Breast epithelium (tissue), 4 donors: ENCODE results near the gene AHDC1. TPM values are rescaled to one million over a fixed set of nuclear protein-coding genes. Genes with fewer than 3 reads are reported as not detected.
"Not testable (repeated sequence)": the region's sequence is repeated elsewhere in the genome, so short reads cannot be mapped to it uniquely, and the experiment has no call there.

Source experiments
- DNase-seq, 2 donors: peaks; one replicate each; pipeline ENCODE4 v3.0.0-alpha.2; 2019; ENCODE audit warnings: low spot score in 2 of 2
- H3K27ac ChIP-seq, 2 donors: fragments of 200-600 bp; sonication (generic) in 1 of 2; one replicate each; pipeline ENCODE4 v1.5.1; 2016 to 2019; ENCODE audit warnings: mild to moderate bottlenecking in 1 of 2
- H3K27me3 ChIP-seq, 2 donors: fragments of 200-600 bp; sonication (generic) in 1 of 2; one replicate each; pipeline versions ENCODE4 v1.5.1 to v1.6.0; 2017 to 2019; ENCODE audit warnings: control low read depth in 1 of 2, mild to moderate bottlenecking in 1 of 2
- H3K36me3 ChIP-seq: fragments of 200-600 bp; one replicate; pipeline ENCODE4 v1.5.1; 2019
- H3K4me1 ChIP-seq, 2 donors: fragments of 200-600 bp; sonication (generic); one replicate each; pipeline ENCODE4 v1.5.1; 2016 to 2019; ENCODE audit warnings: control low read depth in 1 of 2
- H3K4me3 ChIP-seq, 3 donors: fragments of 200-600 bp; sonication (generic); 1 replicate in 2 of 3; 2 replicates in 1 of 3; pipeline ENCODE4 v1.5.1; 2016 to 2019; ENCODE audit warnings: mild to moderate bottlenecking in 3 of 3, moderate library complexity in 2 of 3
- H3K9me3 ChIP-seq, 2 donors: fragments of 200-600 bp; sonication (generic) in 1 of 2; one replicate each; pipeline ENCODE4 v1.5.1; 2016 to 2019; ENCODE audit warnings: control low read depth in 1 of 2
- POLR2A ChIP-seq: fragments of 450-650 bp; IDR thresholded peaks from one replicate; pipeline ENCODE4 v1.6.1; 2016; ENCODE audit warnings: antibody characterized with exemption, mild to moderate bottlenecking, moderate library complexity
- POLR2AphosphoS5 ChIP-seq, 3 donors: sonication (generic); formaldehyde crosslinking; IDR thresholded peaks; one replicate each; pipeline ENCODE4 v1.6.1; 2017; ENCODE audit warnings: antibody characterized with exemption in 3 of 3
- intact Hi-C: fragments of 100-400 bp; cut with DNase I; formaldehyde crosslinking; loops from one replicate; pipeline ENCODE4 v1.15.1; 2023; ENCODE audit warnings: low total_unique reads
- total RNA-seq, 3 donors: library from RNA; depleted of rRNA; stranded (reverse); fragments of >200 nt; gene quantifications; one replicate each; pipeline ENCODE4 v1.1.0, GENCODE V29; 2016
- TF ChIP-seq, protein P1 (sequence below), 3 donors: fragments of 450-650 bp; IDR thresholded peaks; one replicate each; pipeline ENCODE4 v1.5.1; 2016 to 2017; ENCODE audit warnings: antibody characterized with exemption in 3 of 3, mild to moderate bottlenecking in 3 of 3, moderate library complexity in 3 of 3

Gene AHDC1
- total RNA-seq, 3 donors from 2014 or later = 10.7 to 17.1 (median 15.4) TPM

DNA sequence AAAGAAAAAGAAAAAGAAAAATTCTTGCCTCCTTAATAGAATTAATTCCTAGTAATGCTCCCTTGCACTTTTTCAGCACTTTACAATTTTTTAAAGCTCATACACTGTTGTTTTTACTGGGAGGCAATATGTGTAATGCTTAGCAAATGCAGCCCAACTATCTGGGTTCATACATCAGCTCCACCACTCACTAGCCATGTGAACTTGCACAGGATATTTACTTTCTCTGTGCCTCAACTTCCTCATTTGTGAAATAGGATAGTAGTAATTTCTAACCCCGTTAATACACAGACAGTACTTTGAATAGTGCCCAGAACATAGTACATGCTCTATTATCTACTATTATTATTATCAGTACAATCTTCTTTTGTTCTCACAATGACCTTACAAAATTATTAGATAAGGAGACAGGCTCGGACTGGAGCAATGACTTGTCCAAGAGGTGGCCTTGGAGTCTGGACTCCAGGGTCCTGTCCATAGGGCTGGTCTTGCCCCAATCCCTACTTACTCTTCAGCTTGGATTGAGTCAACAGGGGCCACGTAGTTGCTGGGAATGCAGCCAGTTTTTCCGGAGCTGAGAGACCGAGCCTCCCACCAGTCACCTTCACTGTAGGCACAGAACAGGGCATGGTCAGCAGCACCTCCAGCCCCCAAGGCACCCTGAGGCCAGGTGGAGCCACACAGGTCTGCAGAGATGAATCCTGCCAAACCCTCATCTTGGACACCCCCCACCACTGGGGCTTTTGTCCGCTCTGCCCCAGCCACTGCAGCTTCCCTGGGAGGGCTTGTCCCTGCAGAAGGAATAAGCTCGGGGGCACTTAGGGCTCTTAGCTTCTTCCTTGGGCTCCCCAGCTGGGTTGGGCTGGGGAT, 17.3 kb upstream of the AHDC1 start:
- H3K36me3 ChIP-seq = no peaks in the 10 kb centered on the region
- no peaks in the 10 kb centered on the region for H3K27me3 ChIP-seq
- intact Hi-C loops = no loop called here
- DNase-seq = no peak
- H3K9me3 ChIP-seq = no peaks in the 10 kb centered on the region
- H3K4me1 ChIP-seq = no peaks in the 10 kb centered on the region
- TF ChIP-seq POLR2A (no peak), POLR2AphosphoS5 (IDR thresholded peaks at IDR 0.05) (no peak)
- TF ChIP-seq, protein P1, sequence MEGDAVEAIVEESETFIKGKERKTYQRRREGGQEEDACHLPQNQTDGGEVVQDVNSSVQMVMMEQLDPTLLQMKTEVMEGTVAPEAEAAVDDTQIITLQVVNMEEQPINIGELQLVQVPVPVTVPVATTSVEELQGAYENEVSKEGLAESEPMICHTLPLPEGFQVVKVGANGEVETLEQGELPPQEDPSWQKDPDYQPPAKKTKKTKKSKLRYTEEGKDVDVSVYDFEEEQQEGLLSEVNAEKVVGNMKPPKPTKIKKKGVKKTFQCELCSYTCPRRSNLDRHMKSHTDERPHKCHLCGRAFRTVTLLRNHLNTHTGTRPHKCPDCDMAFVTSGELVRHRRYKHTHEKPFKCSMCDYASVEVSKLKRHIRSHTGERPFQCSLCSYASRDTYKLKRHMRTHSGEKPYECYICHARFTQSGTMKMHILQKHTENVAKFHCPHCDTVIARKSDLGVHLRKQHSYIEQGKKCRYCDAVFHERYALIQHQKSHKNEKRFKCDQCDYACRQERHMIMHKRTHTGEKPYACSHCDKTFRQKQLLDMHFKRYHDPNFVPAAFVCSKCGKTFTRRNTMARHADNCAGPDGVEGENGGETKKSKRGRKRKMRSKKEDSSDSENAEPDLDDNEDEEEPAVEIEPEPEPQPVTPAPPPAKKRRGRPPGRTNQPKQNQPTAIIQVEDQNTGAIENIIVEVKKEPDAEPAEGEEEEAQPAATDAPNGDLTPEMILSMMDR (IDR thresholded peaks at IDR 0.05) = no peak
- H3K27ac ChIP-seq = no peak overlapping the region
- no peak overlapping the region for H3K4me3 ChIP-seq

DNA sequence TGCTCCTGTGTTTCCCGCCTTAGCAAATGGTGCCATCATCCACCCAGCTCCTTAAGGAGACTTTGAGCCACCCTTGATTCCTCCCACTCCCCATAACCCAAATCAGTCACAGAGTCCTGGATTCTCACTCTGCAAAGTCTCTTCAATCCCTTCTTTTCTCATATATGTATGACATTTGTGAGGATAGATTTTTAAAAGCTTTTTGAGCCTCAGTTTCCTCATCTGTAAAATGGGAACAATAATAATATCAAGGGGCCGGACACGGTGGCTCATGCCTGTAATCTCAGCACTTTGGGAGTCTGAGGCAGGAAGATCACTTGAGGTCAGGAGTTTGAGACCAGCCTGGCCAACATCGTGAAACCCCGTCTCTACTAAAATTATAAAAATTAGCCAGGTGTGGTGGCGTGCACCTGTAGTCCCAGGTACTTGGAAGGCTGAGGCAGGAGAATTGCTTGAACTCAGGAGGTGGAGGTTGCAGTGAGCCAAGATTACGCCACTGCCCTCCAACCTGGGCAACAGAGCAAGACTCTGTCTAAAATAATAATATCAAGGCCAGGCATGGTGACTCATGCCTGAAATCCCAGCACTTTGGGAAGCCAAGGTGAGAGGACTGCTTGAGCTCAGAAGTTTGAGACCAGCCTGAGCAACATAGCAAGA, 16.0 kb upstream of the AHDC1 start:
- H3K36me3 ChIP-seq, H3K4me3 ChIP-seq, DNase-seq, H3K4me1 ChIP-seq, H3K27ac ChIP-seq, H3K9me3 ChIP-seq, intact Hi-C loops, H3K27me3 ChIP-seq: not testable (repeated sequence)

DNA sequence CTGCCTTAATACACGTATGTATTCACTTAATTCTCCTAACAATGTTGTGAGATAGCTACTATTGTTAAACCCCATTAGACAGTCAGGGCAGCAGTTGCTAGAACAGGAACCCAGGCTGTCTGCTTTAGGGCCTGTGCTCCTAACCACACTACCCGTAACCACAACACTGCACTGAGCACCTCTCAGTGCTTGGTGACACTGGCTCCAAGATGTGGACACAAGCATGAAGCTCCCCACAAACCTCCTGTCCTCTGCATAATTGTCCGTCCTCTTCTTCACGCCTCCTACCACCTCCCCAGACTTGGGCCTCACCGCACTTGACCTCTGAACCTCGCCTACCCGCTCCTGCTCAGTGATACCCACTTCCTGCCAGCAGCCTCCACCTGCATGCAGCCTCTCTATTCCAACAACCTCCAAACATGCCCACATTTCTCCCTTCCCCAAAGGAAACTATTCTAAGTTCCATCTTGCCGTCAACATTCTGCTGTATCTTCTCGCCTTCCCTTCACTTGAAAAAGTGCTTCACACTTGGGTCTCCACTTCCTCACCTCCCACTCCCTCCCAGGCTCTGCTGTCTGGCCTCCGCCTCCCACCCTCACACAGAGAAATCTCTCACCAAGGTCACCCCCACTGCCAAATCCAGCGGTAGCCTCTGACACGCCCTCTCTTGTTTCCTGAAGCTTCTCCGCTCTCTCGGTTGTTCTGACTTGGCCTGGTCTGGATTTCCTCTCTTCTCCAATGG, 14.6 kb upstream of the AHDC1 start:
- intact Hi-C loops = no loop called here
- no peaks in the 10 kb centered on the region for H3K36me3 ChIP-seq
- no peaks in the 10 kb centered on the region for H3K9me3 ChIP-seq
- TF ChIP-seq POLR2AphosphoS5 (IDR thresholded peaks at IDR 0.05) (no peak), POLR2A (no peak)
- TF ChIP-seq, protein P1 (IDR thresholded peaks at IDR 0.05) = no peak
- no peak for DNase-seq
- H3K27ac ChIP-seq = no peak overlapping the region
- no peaks in the 10 kb centered on the region for H3K27me3 ChIP-seq
- H3K4me3 ChIP-seq = no peak overlapping the region
- H3K4me1 ChIP-seq = no peaks in the 10 kb centered on the region

DNA sequence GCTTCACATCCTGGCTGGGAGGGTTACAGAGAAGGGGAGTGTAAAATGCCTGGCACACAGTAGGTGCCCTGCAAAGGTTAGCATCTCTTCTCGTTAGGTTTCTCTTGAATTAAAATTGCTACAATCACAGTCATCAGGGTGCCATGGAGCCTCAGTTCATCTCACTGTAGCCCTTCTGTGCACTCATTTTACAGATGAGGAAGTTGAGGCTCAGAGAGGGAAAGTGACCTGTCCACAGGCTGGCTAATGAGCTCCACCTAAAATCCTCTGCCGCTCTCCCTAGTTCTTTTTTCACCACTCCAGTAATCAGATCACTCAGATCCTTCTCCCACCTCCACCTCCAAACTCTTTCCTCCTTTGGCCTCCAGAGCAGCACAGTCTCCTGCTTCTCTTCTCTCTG, 13.5 kb upstream of the AHDC1 start:
- H3K4me3 ChIP-seq = no peak overlapping the region
- no peak overlapping the region for H3K27ac ChIP-seq
- intact Hi-C loops = no loop called here
- H3K9me3 ChIP-seq = no peaks in the 10 kb centered on the region
- H3K4me1 ChIP-seq = no peaks in the 10 kb centered on the region
- no peaks in the 10 kb centered on the region for H3K27me3 ChIP-seq
- H3K36me3 ChIP-seq = no peaks in the 10 kb centered on the region
- TF ChIP-seq POLR2AphosphoS5 (IDR thresholded peaks at IDR 0.05) (no peak), POLR2A (no peak)
- TF ChIP-seq, protein P1 (IDR thresholded peaks at IDR 0.05) = no peak
- DNase-seq = no peak

DNA sequence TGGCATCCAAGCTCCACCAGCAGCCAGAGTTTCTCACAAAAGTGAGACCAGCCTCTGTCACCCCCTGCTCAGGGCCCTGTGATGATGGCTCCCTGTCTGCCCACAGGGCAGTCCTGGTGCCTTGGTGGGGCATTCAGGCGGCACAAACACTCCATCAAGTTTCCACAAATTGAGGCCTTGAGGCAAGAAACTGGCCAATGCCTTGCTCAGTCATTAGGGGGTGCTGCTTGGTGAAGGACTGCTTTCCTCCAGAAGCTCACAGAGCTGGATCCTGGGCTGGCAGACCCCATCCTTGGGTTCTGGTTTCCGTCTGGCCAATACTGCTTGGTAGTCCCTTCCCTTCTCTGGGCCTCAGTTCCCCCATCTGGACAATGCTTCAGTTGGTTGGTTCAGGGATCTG, 12.5 kb upstream of the AHDC1 start:
- TF ChIP-seq POLR2AphosphoS5 (IDR thresholded peaks at IDR 0.05) (no peak), POLR2A (no peak)
- TF ChIP-seq, protein P1 (IDR thresholded peaks at IDR 0.05) = no peak
- Histone ChIP-seq H3K4me1 (no peaks in the 10 kb centered on the region), H3K4me3 (no peak overlapping the region), H3K27ac (no peak overlapping the region), H3K27me3 (no peaks in the 10 kb centered on the region), H3K9me3 (no peaks in the 10 kb centered on the region), H3K36me3 (no peaks in the 10 kb centered on the region)
- DNase-seq = no peak
- intact Hi-C loops = no loop called here
